Lung (tissue), 12 donors: ENCODE data around the gene PMAIP1. TPM values are rescaled to one million over a fixed set of nuclear protein-coding genes. Genes with fewer than 3 reads are reported as not detected.

Experiments used
- ATAC-seq: fragments of 200-7000 bp; cut with Tn5 transposase; one replicate; pipeline ENCODE4 v1.9.1; 2020; ENCODE audit warnings: moderate number of reproducible peaks; ENCODE audit not compliant: insufficient read depth, low FRiP score
- DNase-seq, 3 donors: peaks; one replicate each; pipeline ENCODE4 v3.0.0-alpha.2; 2013 to 2017
- H3K27ac ChIP-seq, 2 donors: one replicate each; pipeline ENCODE4 v1.5.1; 2013; ENCODE audit warnings: mild to moderate bottlenecking in 2 of 2, moderate library complexity in 2 of 2, control low read depth in 1 of 2, inconsistent platforms in 1 of 2, low read depth in 1 of 2, low read length in 1 of 2
- H3K27me3 ChIP-seq, 3 donors: one replicate each; pipeline ENCODE4 v1.5.1; 2013; ENCODE audit warnings: low read length in 2 of 3; ENCODE audit not compliant: control insufficient read depth in 3 of 3, insufficient read depth in 3 of 3
- H3K36me3 ChIP-seq, 4 donors: one replicate each; pipeline ENCODE4 v1.5.1; 2013; ENCODE audit warnings: low read length in 4 of 4, mild to moderate bottlenecking in 1 of 4, moderate library complexity in 1 of 4; ENCODE audit not compliant: control insufficient read depth in 4 of 4, insufficient read depth in 4 of 4
- H3K4me1 ChIP-seq, 5 donors: one replicate each; pipeline ENCODE4 v1.5.1; 2013; ENCODE audit warnings: low read length in 5 of 5, mild to moderate bottlenecking in 2 of 5, moderate library complexity in 1 of 5; ENCODE audit not compliant: control insufficient read depth in 5 of 5, insufficient read depth in 5 of 5
- H3K4me3 ChIP-seq: one replicate; pipeline ENCODE4 v1.5.1; 2013; ENCODE audit warnings: mild to moderate bottlenecking, control low read depth, moderate library complexity
- H3K9ac ChIP-seq, 2 donors: one replicate each; pipeline ENCODE4 v1.5.1; 2013; ENCODE audit warnings: low read length in 2 of 2, control low read depth in 1 of 2; ENCODE audit not compliant: insufficient read depth in 1 of 2
- H3K9me3 ChIP-seq, 4 donors: one replicate each; pipeline ENCODE4 v1.5.1; 2013; ENCODE audit warnings: low read length in 3 of 4, mild to moderate bottlenecking in 1 of 4, moderate library complexity in 1 of 4; ENCODE audit not compliant: control insufficient read depth in 4 of 4, insufficient read depth in 3 of 4
- WGBS, 2 donors: extraction: QIAGEN DNeasy Blood & Tissue Kit; methylation state at CpG; one replicate each; pipeline ENCODE4 v1.1.7; 2013; 5-methylcytosine and 5-hydroxymethylcytosine counted together
- polyA plus RNA-seq, 2 donors: library from polyadenylated mRNA; stranded (reverse); fragments of 200-250 nt; gene quantifications; one replicate each; pipeline ENCODE4 v1.2.1, GENCODE V29; 2013
- total RNA-seq, 2 donors: library from RNA; depleted of rRNA in 1 of 2; stranded (reverse); fragments of >200 nt in 1 of 2; gene quantifications; one replicate each; pipeline ENCODE4 v1.2.1, GENCODE V29; 2014 to 2021
- TF ChIP-seq, protein P1 (sequence below): IDR thresholded peaks from 2 replicates; pipeline ENCODE4 v1.5.1; 2012; ENCODE audit warnings: mild to moderate bottlenecking; ENCODE audit errors: control extremely low read depth, extremely low read depth
- donor health status: control.
- donor health status: control.
- donor health status: Bipolar disorder and iron deficiency.
- donor health status: healthy.
- donor health status: DM: yes; HTN: yes; CAD: no.

Gene PMAIP1
- total and polyA plus RNA-seq, 4 donors = 2.4 to 9.4 (median 4.7) TPM

DNA sequence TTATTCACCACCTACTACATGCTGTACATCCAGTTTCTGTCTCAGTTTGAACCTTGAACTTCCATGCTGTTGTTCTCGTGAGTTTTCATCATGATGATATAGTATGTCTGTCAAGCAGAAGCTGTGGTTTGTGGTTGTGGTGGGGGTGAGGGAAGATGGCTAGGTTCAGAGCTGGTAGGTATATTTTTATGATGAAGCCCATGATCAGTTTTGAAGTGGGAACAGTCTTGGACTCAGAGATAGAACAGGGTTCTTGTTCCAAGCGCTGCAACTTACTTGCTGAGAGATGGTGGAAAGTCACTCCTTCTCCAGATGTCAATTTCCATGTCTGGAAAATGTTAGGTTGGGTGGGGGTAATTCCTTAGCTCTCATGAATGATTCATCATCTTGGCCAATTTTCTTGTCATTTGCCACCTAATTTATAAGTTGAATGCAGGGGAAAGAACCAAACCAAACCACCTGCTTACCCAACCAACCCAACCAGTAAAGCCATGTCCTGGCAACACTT lies 21.6 kb downstream of the PMAIP1 start:
- Histone ChIP-seq H3K9ac (no peak overlapping the region), H3K27ac (no peak overlapping the region), H3K36me3 (no peaks in the 10 kb centered on the region), H3K9me3 (peaks cover 0 to 2% (median 0%) of the 10 kb centered on the region in 4 donors), H3K4me1 (no peaks in the 10 kb centered on the region), H3K4me3 (no peak overlapping the region), H3K27me3 (no peaks in the 10 kb centered on the region)
- TF ChIP-seq, protein P1, sequence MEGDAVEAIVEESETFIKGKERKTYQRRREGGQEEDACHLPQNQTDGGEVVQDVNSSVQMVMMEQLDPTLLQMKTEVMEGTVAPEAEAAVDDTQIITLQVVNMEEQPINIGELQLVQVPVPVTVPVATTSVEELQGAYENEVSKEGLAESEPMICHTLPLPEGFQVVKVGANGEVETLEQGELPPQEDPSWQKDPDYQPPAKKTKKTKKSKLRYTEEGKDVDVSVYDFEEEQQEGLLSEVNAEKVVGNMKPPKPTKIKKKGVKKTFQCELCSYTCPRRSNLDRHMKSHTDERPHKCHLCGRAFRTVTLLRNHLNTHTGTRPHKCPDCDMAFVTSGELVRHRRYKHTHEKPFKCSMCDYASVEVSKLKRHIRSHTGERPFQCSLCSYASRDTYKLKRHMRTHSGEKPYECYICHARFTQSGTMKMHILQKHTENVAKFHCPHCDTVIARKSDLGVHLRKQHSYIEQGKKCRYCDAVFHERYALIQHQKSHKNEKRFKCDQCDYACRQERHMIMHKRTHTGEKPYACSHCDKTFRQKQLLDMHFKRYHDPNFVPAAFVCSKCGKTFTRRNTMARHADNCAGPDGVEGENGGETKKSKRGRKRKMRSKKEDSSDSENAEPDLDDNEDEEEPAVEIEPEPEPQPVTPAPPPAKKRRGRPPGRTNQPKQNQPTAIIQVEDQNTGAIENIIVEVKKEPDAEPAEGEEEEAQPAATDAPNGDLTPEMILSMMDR = no peak
- ATAC-seq (no peak), DNase-seq (no peak)
- whole genome bisulfite sequencing, 2 donors = 54 to 74% methylated on average over 2 of the region's 2 CpGs

DNA sequence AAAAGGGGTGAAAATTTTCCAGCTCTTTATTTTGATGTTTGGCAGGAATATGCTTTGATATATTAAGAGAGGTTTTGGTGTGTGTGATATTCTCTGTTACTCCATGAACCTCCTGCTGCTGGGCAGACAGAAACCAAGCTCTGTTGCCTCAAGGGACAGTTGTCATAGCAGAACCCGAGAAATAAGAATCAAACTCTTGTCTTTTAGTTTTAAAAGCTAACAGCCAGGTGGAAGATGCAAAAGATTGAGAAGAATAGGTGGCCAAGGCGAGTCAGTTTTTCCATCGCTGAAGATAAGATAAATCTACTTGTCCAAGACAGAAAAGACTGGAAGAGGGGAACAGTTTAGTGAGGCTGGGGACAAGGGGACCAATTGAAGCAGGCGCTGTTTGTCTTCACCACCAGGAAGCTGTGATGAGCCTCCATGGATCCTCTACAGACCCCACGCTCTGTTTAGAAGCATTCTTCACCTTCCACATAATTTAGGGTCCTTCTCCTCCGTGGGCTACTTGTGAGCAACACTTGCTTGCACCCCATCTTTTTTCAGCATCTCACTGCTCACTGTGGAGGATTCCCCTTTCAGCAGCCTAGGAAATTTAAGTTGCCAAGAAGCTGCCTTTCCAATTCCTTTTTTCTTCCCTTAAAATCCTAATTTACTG lies 23.9 kb downstream of the PMAIP1 start:
- TF ChIP-seq, protein P1 = no peak
- Histone ChIP-seq H3K36me3 (no peaks in the 10 kb centered on the region), H3K9me3 (peaks cover 0 to 2% (median 0%) of the 10 kb centered on the region in 4 donors), H3K27ac (no peak overlapping the region), H3K9ac (no peak overlapping the region), H3K4me3 (no peak overlapping the region), H3K27me3 (no peaks in the 10 kb centered on the region), H3K4me1 (no peaks in the 10 kb centered on the region)
- no peak for ATAC-seq
- DNase-seq = no peak
- WGBS, 2 donors = 89 to 93% methylated on average over 6 of the region's 6 CpGs

DNA sequence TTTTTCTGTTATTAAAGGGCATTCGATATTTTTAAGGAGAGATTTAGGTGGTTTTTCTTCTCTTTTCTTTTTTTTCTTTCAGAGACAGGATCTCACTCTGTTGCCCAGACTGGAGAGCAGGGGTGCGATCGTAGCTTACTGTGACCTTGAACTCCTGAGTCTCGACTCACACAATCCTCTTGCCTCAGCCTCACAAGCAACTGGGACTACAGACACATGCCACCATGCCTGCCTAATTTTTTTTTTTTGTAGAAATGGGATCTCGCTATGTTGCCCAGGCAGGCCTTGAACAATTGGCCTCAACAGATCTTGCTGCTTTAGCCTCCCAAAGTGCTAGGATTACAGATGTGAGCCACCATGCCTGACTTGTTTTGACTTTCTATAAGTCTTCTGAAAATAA lies 26.3 kb downstream of the PMAIP1 start:
- ATAC-seq (no peak), DNase-seq (no peak)
- TF ChIP-seq, protein P1 = no peak
- Histone ChIP-seq H3K4me3 (no peak overlapping the region), H3K9ac (no peak overlapping the region), H3K4me1 (no peaks in the 10 kb centered on the region), H3K36me3 (no peaks in the 10 kb centered on the region), H3K9me3 (peaks cover 0 to 2% (median 0%) of the 10 kb centered on the region in 4 donors), H3K27ac (no peak overlapping the region), H3K27me3 (no peaks in the 10 kb centered on the region)
- 95 to 97% methylated on average over 5 of the region's 5 CpGs for WGBS, 2 donors
